Measurements from ENCODE around the gene TSPY3.
"Not testable (repeated sequence)": the region's sequence is repeated elsewhere in the genome, so short reads cannot be mapped to it uniquely, and the experiment has no call there.

Gene TSPY3, protein sequence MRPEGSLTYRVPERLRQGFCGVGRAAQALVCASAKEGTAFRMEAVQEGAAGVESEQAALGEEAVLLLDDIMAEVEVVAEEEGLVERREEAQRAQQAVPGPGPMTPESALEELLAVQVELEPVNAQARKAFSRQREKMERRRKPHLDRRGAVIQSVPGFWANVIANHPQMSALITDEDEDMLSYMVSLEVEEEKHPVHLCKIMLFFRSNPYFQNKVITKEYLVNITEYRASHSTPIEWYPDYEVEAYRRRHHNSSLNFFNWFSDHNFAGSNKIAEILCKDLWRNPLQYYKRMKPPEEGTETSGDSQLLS

GRCh38 chrY:9398121-9398520 is at the start of gene TSPY3:
TSPY3 (plus strand) TSS chrY:9398421; CDS start chrY:9398467, 46 bp downstream.
- not testable (repeated sequence) for DNase-seq (ENCODE audit: low spot score)

DNA sequence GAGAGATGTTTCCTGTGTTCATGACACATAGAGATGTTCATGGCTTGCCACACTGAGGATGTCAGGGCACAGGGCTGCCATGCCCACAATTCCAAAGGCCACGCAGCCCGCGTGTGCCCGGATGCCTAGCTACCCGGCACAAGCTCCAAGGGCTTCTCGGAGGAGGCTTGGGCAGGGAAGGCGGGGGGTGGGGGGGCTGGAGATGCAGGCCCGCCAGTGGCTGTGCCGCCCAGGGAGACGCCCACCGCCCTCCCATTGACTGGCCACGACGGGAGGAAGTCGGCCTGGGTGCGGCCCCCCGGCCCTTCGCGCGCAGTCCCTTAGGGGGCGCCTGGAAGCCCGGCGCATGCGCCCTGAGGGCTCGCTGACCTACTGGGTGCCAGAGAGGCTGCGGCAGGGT is 40.7 kb upstream of the TSPY3 start, which contains the start of gene TSPY8:
Gene TSPY8, plus strand, starts transcription at position 301 of the 400 bp plus-strand sequence. Its CDS starts 46 bp downstream, at position 347.
- not testable (repeated sequence) for DNase-seq (ENCODE audit: low spot score)

GRCh38 chrY:9396527-9396926 is 1.7 kb upstream of the TSPY3 start:
- not testable (repeated sequence) for DNase-seq (ENCODE audit: low spot score)

All from kidney tubule cell (primary cell).